Measurements from ENCODE around the gene NT5C1A.

DNA sequence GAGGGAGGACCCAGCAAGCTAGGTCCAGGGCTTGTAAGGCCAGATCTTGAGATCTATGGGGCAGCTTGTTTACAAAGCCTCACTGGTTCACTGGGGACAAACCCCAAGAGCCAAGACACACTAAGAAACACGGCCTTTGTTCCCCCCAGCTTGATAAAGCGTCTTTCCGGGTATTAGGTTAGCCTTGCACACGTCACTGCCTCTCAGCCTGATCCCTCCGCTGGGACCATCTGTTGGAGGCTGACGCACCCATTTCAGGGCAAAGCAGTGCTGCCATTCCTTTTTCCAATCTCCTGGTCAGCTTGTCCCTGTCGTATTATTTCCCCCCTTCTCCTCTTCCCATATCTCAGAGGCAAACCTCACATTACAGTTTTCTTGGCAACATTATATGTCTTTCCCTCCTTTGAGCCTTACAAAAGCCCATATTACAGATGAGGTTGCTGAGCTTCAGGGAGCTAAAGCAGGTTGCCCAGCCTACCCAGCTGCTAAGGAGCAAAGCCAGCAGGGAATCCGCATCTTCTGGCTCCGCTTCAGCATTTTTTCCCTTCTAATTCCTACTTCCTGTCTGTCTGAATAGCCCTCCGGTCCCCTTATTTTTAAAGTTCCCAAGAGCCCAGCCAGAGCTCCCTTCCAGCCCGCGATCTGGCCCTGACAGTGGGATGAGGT is 36.6 kb downstream of the NT5C1A start:
- TF ChIP-seq, protein P1, sequence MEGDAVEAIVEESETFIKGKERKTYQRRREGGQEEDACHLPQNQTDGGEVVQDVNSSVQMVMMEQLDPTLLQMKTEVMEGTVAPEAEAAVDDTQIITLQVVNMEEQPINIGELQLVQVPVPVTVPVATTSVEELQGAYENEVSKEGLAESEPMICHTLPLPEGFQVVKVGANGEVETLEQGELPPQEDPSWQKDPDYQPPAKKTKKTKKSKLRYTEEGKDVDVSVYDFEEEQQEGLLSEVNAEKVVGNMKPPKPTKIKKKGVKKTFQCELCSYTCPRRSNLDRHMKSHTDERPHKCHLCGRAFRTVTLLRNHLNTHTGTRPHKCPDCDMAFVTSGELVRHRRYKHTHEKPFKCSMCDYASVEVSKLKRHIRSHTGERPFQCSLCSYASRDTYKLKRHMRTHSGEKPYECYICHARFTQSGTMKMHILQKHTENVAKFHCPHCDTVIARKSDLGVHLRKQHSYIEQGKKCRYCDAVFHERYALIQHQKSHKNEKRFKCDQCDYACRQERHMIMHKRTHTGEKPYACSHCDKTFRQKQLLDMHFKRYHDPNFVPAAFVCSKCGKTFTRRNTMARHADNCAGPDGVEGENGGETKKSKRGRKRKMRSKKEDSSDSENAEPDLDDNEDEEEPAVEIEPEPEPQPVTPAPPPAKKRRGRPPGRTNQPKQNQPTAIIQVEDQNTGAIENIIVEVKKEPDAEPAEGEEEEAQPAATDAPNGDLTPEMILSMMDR (IDR thresholded peaks at IDR 0.05; ENCODE audit: poor library complexity), result no peak
- no peak for TF ChIP-seq EZH2 (IDR thresholded peaks at IDR 0.05; ENCODE audit: borderline replicate concordance)

Measured in hepatocyte (in vitro differentiated cells).